Activated naive CD8-positive, alpha-beta T cell (primary cell): ENCODE results near the gene ZNF660.
"Not testable (repeated sequence)": the region's sequence is repeated elsewhere in the genome, so short reads cannot be mapped to it uniquely, and the experiment has no call there.

Source experiments
- H3K27ac Mint-ChIP-seq: one replicate; pipeline ENCODE4 v1.8.0; 2021; ENCODE audit warnings: mixed read lengths
- H3K27me3 Mint-ChIP-seq: one replicate; pipeline ENCODE4 v1.8.0; 2021; ENCODE audit warnings: mixed read lengths
- H3K36me3 Mint-ChIP-seq: one replicate; pipeline ENCODE4 v1.8.0; 2021; ENCODE audit warnings: mixed read lengths
- H3K4me1 Mint-ChIP-seq: one replicate; pipeline ENCODE4 v1.8.0; 2021; ENCODE audit warnings: low read depth, mixed read lengths
- H3K4me3 Mint-ChIP-seq: one replicate; pipeline ENCODE4 v1.8.0; 2021; ENCODE audit warnings: mild to moderate bottlenecking, mixed read lengths
- H3K9me3 Mint-ChIP-seq: one replicate; pipeline ENCODE4 v1.8.0; 2021; ENCODE audit warnings: low read depth, mixed read lengths

The ZNF660 gene

DNA sequence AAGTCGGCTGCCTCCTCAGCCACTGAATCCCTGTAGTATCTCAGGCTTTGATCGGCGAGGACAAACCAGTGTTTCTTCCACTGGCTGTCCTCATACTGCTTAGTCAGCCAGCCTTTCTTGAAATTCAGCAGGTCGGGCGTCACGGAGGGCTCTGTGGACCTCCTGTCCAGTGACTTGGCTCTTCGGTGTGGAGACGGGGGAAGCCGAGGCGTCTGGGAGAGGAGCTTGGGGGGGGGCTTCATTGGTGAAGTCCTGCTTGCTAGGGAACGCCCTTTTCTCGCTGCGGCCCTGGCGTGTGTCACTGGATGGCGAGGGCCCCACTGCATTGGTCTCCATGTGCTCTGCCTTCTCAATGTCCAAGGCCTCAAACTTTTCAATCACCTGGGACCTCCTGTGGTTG lies 5.0 kb upstream of the ZNF660 start:
- H3K4me1 Mint-ChIP-seq, H3K4me3 Mint-ChIP-seq, H3K27me3 Mint-ChIP-seq, H3K9me3 Mint-ChIP-seq, H3K27ac Mint-ChIP-seq: not testable (repeated sequence)
- H3K36me3 Mint-ChIP-seq, result peaks cover 25% of the 10 kb centered on the region

DNA sequence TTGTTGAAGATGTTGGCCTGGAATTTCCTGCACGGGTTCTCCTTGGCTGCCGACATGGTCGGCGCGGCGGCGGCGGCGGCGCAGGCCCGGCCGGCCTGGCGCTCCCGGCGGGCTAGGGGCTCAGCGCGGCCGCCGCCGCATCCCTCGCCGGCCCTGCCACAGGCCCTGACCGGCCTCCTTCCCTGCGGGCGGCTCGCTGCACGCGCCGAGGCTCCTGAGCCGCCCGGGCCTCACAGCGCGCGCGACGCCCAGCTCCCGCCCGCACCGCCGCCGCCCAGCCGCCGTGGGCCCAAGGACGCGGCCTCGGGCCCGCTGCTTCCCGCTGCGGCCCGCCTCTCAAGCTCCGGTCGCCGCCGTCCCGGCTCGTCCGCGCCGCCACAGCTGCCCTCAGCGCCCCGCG lies 3.8 kb upstream of the ZNF660 start:
- H3K27me3 Mint-ChIP-seq, H3K27ac Mint-ChIP-seq, H3K9me3 Mint-ChIP-seq, H3K4me3 Mint-ChIP-seq: not testable (repeated sequence)
- peaks cover 12% of the 10 kb centered on the region for H3K4me1 Mint-ChIP-seq
- peaks cover 24% of the 10 kb centered on the region for H3K36me3 Mint-ChIP-seq

DNA sequence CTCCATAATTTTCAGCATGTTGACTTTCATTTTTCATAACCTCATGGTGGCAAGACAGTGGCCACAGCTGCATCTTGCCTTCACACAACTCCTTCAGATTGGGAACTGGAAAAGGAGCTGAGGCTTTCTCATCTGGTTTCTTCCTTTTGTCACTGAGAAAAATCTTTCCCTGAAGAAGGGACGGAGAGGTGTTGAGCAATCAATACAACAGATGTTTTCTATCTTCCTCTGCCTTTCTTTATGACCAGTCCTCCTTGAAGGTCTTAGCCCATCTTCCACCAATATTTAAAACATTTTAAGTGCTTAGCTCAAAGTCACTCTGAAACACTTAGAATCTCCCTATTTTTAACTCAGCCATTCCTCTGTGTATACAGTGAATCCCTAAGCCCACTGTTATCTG lies 11.9 kb downstream of the ZNF660 start:
- Mint-ChIP-seq H3K9me3 (peaks cover 23% of the 10 kb centered on the region), H3K27me3 (no peaks in the 10 kb centered on the region), H3K4me1 (no peaks in the 10 kb centered on the region), H3K4me3 (no peak overlapping the region), H3K36me3 (peaks cover 24% of the 10 kb centered on the region), H3K27ac (no peak overlapping the region)

DNA sequence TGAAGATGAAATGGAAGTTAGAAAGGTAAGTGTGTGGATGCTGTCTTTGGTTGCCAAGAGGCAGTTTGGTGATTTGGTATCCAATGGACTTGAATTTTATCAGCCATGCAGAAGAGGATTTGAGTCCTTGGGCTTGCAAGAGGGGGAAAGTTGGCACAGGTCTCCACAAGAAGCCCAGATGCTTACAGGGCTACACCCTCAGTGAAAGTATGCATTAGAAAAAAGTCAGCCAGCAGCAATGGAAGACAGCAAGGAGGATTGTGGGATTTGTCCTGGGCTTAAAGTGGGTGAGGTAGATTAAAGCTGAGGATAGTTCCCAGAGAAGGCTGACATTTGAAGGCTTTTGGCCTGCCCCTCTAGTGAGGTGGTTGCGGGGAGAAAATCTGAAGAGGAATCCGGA lies 17.0 kb downstream of the ZNF660 start:
- H3K27me3 Mint-ChIP-seq, result no peaks in the 10 kb centered on the region
- no peak overlapping the region for H3K4me3 Mint-ChIP-seq
- peaks cover 31% of the 10 kb centered on the region for H3K36me3 Mint-ChIP-seq
- H3K9me3 Mint-ChIP-seq, result peaks cover 11% of the 10 kb centered on the region
- no peaks in the 10 kb centered on the region for H3K4me1 Mint-ChIP-seq
- no peak overlapping the region for H3K27ac Mint-ChIP-seq

DNA sequence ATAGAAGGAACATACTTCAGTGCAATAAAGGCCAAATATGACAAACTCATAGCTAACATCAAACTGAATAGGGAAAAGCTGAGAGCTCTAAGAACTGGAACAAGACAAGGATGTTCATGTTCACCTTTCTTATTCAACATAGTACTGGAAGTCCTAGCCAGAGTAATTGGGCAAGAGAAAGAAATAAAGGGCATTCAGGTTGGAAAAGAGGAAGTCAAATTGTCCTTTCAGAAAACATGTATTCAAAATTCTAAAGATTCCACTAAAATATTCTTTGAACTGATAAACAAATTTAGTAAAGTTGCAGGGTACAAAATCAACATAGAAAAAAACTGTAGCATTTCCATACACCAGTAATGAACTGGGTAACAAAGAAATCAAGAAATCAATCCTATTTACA lies 27.9 kb downstream of the ZNF660 start:
- H3K9me3 Mint-ChIP-seq, result peaks cover 3% of the 10 kb centered on the region
- H3K27me3 Mint-ChIP-seq, result peaks cover 3% of the 10 kb centered on the region
- peaks cover 14% of the 10 kb centered on the region for H3K36me3 Mint-ChIP-seq
- no peak overlapping the region for H3K27ac Mint-ChIP-seq
- no peaks in the 10 kb centered on the region for H3K4me1 Mint-ChIP-seq
- H3K4me3 Mint-ChIP-seq, result no peak overlapping the region

DNA sequence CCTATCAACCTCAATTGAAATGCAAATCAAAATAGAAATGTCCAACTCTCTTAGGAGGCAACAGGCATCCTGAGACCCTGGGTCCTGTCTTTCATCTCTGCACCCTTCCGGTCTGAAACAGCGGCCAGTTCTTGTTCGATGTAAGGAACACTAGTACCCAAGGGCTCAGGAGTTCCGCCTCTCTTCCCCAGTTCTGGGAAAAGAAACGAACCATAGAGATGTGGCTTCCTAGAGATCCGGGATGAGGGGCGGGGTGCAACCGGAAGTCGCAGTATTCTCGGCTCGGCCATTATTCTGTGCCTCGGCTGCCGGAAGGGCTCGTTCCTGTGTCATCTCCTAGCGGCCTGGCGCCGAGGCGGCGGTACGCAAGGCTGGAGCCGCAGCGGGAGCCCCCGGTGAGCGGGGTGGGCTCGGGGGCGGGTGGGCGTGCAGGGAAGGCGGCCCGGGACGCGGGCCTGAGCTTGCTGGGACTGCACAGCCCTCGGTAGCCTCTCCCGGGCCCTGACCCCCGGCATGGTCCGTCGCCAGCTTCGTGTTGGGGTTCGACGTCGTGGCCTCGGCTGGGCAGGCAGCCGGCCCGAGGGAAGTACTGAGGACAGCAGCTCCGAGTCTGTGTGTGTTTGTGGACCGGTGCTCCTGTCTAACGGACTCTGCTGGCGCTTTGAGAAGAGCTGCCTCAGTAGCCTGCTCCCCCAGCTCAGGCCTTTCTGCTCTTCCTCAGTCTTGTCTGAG lies 40.2 kb downstream of the ZNF660 start, which contains the start of gene ZNF197:
TSS of gene ZNF197 (plus strand) at position 288 of the 732 bp plus-strand sequence. CDS start 4,119 bp downstream, outside the sequence.
- peaks cover 44% of the 10 kb centered on the region for H3K4me1 Mint-ChIP-seq
- H3K36me3 Mint-ChIP-seq, result peaks cover 6% of the 10 kb centered on the region
- H3K27ac Mint-ChIP-seq, result peak within 1 kb of the TSS; percentile 72
- H3K4me3 Mint-ChIP-seq, result peak within 1 kb of the TSS; percentile 92
- H3K27me3 Mint-ChIP-seq, result no peaks in the 10 kb centered on the region
- H3K9me3 Mint-ChIP-seq, result no peaks in the 10 kb centered on the region

DNA sequence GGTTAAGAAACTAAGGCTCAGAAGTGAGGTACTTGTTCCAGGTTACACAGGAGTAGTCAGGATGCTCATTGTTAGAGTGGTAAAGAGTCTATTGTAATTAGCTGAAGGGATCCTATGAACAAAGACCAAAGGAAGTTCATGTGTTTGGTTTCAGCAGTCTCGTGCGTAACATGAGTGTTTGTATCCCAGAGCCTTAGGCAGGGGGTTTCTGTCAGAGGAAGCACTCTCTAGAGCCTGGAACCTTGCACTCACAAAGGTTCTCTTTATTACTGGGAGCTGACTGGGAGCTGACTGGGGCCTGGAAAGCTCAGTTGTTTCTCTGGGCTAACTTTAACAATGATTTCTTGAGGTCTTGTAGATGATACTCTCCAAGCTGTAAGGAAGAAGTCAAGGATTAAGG lies 44.0 kb downstream of the ZNF660 start:
- H3K4me3 Mint-ChIP-seq, result no peak overlapping the region
- H3K27me3 Mint-ChIP-seq, result no peaks in the 10 kb centered on the region

DNA sequence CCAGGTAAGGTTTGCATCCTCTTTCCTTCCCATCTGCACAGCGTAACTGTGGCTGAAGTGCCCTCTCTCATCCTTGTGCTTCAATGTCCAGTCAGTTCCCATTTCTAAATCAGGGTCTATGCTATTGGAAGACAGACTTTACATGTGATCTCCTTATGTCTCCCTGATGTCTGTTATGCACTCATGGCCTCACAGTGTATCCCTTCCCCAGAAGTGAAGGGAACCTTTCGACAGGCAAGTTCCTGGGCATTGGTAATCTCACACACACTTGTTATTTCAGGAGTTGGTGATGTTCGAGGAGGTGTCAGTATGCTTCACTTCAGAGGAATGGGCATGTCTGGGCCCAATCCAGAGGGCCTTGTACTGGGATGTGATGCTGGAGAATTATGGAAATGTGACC lies 47.4 kb downstream of the ZNF660 start:
- Mint-ChIP-seq H3K27ac (no peak overlapping the region), H3K9me3 (peaks cover 13% of the 10 kb centered on the region), H3K4me1 (peaks cover 21% of the 10 kb centered on the region), H3K36me3 (peaks cover 39% of the 10 kb centered on the region), H3K27me3 (no peaks in the 10 kb centered on the region), H3K4me3 (no peak overlapping the region)

More for the DNA sequence above, 44.0 kb downstream of the ZNF660 start:
- Mint-ChIP-seq H3K4me1 (peaks cover 42% of the 10 kb centered on the region), H3K27ac (no peak overlapping the region), H3K36me3 (peaks cover 18% of the 10 kb centered on the region), H3K9me3 (no peaks in the 10 kb centered on the region)

DNA sequence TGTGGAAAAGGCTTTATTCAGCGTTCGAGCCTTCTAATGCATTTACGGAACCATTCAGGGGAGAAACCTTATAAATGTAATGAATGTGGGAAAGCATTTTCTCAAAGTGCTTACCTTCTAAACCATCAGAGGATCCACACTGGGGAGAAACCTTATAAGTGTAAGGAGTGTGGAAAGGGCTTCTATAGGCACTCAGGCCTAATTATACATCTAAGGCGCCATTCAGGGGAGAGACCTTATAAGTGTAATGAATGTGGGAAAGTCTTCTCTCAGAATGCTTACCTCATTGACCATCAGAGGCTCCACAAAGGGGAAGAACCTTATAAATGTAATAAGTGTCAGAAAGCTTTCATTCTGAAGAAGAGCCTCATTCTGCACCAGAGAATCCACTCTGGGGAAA lies 57.6 kb downstream of the ZNF660 start:
- H3K27ac Mint-ChIP-seq, result no peak overlapping the region
- H3K4me1 Mint-ChIP-seq, result peaks cover 8% of the 10 kb centered on the region
- peaks cover 31% of the 10 kb centered on the region for H3K9me3 Mint-ChIP-seq
- H3K27me3 Mint-ChIP-seq, result no peaks in the 10 kb centered on the region
- peaks cover 65% of the 10 kb centered on the region for H3K36me3 Mint-ChIP-seq
- H3K4me3 Mint-ChIP-seq, result no peak overlapping the region

DNA sequence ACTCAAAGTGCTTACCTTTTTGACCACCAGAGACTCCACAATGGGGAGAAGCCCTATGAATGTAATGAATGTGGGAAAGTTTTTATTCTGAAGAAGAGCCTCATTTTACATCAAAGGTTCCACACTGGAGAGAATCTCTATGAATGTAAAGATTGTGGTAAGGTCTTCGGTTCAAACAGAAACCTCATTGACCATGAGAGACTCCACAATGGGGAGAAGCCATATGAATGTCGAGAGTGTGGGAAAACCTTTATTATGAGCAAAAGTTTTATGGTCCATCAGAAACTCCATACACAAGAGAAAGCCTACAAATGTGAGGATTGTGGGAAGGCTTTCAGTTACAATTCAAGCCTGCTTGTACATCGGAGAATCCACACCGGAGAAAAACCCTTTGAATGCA lies 58.3 kb downstream of the ZNF660 start:
- H3K36me3 Mint-ChIP-seq, result peaks cover 58% of the 10 kb centered on the region
- H3K9me3 Mint-ChIP-seq, result peaks cover 32% of the 10 kb centered on the region
- no peak overlapping the region for H3K27ac Mint-ChIP-seq
- no peaks in the 10 kb centered on the region for H3K27me3 Mint-ChIP-seq
- peaks cover 12% of the 10 kb centered on the region for H3K4me1 Mint-ChIP-seq
- no peak overlapping the region for H3K4me3 Mint-ChIP-seq

DNA sequence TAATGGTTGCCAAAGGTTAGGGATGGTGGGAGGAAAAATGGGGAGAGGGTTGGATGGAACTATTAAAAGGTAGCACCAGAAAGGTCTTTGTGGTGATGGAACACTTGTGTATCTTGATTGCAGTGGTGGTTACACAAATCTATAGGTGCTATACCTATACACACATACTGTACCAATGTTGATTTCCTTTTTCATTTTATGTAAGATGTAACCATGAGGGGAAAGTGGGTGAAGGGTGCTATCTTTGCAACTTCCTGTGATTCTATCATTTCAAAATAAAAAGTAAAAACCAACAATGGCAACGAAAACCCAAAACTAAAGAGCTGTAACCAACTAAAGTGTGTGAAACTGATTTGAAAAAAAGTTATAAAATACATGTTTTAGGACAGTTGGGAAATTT lies 63.0 kb downstream of the ZNF660 start:
- no peak overlapping the region for H3K27ac Mint-ChIP-seq
- peak overlapping the region; percentile 89 for H3K4me3 Mint-ChIP-seq
- H3K4me1 Mint-ChIP-seq, result peaks cover 22% of the 10 kb centered on the region
- H3K36me3 Mint-ChIP-seq, result peaks cover 29% of the 10 kb centered on the region
- peaks cover 19% of the 10 kb centered on the region for H3K9me3 Mint-ChIP-seq
- H3K27me3 Mint-ChIP-seq, result no peaks in the 10 kb centered on the region

DNA sequence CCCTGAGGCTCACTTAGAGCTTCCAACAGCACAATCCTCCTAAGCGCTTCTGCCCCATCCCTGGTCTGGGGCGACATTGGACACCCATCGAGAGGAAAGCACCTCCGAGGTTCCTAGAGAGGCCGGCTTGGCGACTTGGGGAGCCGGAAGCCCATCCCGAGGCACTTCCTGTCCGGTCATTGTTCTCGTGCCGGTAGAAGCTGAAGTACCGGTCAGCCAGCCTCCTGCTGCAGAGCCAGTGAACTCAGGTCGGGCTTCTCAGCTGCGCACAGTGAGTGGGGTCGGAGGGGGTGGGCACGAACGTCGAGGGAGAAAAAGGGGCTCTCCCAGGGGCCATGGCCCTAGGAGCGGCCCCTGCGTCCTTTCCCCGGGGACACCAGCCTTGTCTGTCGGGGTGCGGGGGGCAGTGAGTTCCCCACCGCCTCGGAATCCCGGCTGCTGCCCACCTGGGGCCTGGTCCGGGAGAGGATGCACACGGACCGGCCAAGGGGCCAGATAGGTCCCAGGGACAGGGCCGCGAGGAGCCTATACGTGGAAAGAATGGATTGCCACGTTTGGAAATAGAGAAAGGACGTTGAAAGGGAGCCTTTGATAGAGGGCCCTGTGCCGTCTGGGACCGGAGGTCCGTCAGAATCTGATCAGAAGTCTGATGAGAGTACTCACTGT lies 63.9 kb downstream of the ZNF660 start, which contains the start of gene ZNF35:
TSS of gene ZNF35 (plus strand) at position 169 of the 666 bp plus-strand sequence. CDS start 2,336 bp downstream, outside the sequence.
- H3K36me3 Mint-ChIP-seq, result peaks cover 28% of the 10 kb centered on the region
- H3K9me3 Mint-ChIP-seq, result peaks cover 24% of the 10 kb centered on the region
- H3K27me3 Mint-ChIP-seq, result no peaks in the 10 kb centered on the region
- peak within 1 kb of the TSS; percentile 64 for H3K27ac Mint-ChIP-seq
- peak within 1 kb of the TSS; percentile 89 for H3K4me3 Mint-ChIP-seq
- H3K4me1 Mint-ChIP-seq, result peaks cover 22% of the 10 kb centered on the region
